GM21367 (cell line): Measurements from ENCODE around the gene CLDN7.
A peak's percentile ranks its signal among the peaks of the same experiment; 100 is the strongest.

ENCODE experiments used
- ATAC-seq: cut with Tn5 transposase; IDR thresholded peaks from one replicate; pipeline ENCODE4 v1.9.1; 2021; ENCODE audit not compliant: unreplicated experiment

CLDN7 gene

GRCh38 chr17:7221278-7222092 is 40.8 kb downstream of the CLDN7 start:
- ATAC-seq: no peak

- no peak for ATAC-seq
Measured at GRCh38 chr17:7220593-7221277, 41.5 kb downstream of the CLDN7 start.

GRCh38 chr17:7219812-7220592 is 42.3 kb downstream of the CLDN7 start, which contains the start of the genes ACADVL and DLG4:
ACADVL (plus strand) TSS chr17:7219938; CDS start chr17:7219985, 47 bp downstream.
DLG4 (minus strand) TSS chr17:7219836.
- no peak for ATAC-seq

- ATAC-seq: no peak
Measured at GRCh38 chr17:7219229-7219811, 43.0 kb downstream of the CLDN7 start.

- no peak for ATAC-seq
Measured at GRCh38 chr17:7218758-7219157, 43.5 kb downstream of the CLDN7 start.

GRCh38 chr17:7218166-7218565 is 44.1 kb downstream of the CLDN7 start:
- no peak for ATAC-seq

GRCh38 chr17:7217113-7217987 is 44.9 kb downstream of the CLDN7 start:
- ATAC-seq: no peak

- ATAC-seq: no peak
Measured at GRCh38 chr17:7216242-7217112, 45.8 kb downstream of the CLDN7 start.

- no peak for ATAC-seq
Measured at GRCh38 chr17:7215652-7216180, 46.6 kb downstream of the CLDN7 start.

- no peak for ATAC-seq
Measured at GRCh38 chr17:7215136-7215638, 47.1 kb downstream of the CLDN7 start.

GRCh38 chr17:7214300-7215135 is 47.8 kb downstream of the CLDN7 start:
- ATAC-seq: peak; percentile 69

GRCh38 chr17:7213895-7214299 is 48.4 kb downstream of the CLDN7 start:
- ATAC-seq: no peak

- ATAC-seq: no peak
Measured at GRCh38 chr17:7211491-7212273, 50.6 kb downstream of the CLDN7 start.
